Gastrocnemius medialis (tissue), 4 donors: ENCODE results near the gene EPB41L1.

ENCODE experiments used
- POLR2A ChIP-seq, 2 donors: fragments of 450-650 bp; IDR thresholded peaks; one replicate each; pipeline ENCODE4 v1.6.1; 2017; ENCODE audit warnings: antibody characterized with exemption in 2 of 2, mild to moderate bottlenecking in 2 of 2, moderate library complexity in 2 of 2
- TF ChIP-seq, protein P1 (sequence below), 5 experiments: fragments of 450-650 bp in 3 of 5; fragments of 200-600 bp in 2 of 5; sonication (generic) in 2 of 5; IDR thresholded peaks in 4 of 5; conservative IDR thresholded peaks in 1 of 5; 1 replicate in 4 of 5; 2 replicates in 1 of 5; pipeline ENCODE4 v1.5.1; 2016 to 2019; ENCODE audit warnings: antibody characterized with exemption in 5 of 5, mild to moderate bottlenecking in 3 of 5, moderate library complexity in 3 of 5

DNA sequence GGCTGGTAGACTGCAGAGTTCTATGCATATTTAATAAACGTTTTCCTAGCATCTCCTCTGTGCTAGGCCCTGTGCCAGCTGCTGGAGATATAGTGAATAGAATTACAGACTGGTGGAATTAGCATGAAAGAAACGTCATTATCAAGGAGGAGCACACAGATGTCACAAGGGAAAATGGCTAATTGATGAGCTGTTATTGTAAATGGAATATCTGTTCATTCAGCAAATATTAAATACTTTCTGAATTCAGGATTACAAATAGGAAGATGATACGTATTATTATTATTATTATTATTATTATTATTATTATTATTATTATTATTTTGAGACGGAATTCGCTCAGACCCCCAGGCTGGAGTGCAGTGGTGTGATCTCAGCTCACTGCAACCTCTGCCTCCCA lies 82.9 kb downstream of the EPB41L1 start:
- no peak for TF ChIP-seq POLR2A (IDR thresholded peaks at IDR 0.05)
- TF ChIP-seq, protein P1, sequence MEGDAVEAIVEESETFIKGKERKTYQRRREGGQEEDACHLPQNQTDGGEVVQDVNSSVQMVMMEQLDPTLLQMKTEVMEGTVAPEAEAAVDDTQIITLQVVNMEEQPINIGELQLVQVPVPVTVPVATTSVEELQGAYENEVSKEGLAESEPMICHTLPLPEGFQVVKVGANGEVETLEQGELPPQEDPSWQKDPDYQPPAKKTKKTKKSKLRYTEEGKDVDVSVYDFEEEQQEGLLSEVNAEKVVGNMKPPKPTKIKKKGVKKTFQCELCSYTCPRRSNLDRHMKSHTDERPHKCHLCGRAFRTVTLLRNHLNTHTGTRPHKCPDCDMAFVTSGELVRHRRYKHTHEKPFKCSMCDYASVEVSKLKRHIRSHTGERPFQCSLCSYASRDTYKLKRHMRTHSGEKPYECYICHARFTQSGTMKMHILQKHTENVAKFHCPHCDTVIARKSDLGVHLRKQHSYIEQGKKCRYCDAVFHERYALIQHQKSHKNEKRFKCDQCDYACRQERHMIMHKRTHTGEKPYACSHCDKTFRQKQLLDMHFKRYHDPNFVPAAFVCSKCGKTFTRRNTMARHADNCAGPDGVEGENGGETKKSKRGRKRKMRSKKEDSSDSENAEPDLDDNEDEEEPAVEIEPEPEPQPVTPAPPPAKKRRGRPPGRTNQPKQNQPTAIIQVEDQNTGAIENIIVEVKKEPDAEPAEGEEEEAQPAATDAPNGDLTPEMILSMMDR (IDR thresholded peaks at IDR 0.05 in 4 of 5, conservative IDR thresholded peaks at IDR 0.05 in 1 of 5) = no peak
